ENCODE measurements around the gene RBAK. TPM values are rescaled to one million over a fixed set of nuclear protein-coding genes. Genes with fewer than 3 reads are reported as not detected.
"Not testable (repeated sequence)": the region's sequence is repeated elsewhere in the genome, so short reads cannot be mapped to it uniquely, and the experiment has no call there.

Gene RBAK
- total RNA-seq, 4 donors from 2014 or later, result 6.4 to 15.0 (median 9.6) TPM

GRCh38 chr7:5043661-5044060 is 2.0 kb upstream of the RBAK start:
- 90% methylated on average over 2 of the region's 2 CpGs for WGBS
- Histone ChIP-seq H3K4me1 (peaks cover 12% of the 10 kb centered on the region), H3K9me3 (no peaks in the 10 kb centered on the region), H3K27ac (no peak overlapping the region), H3K27me3 (no peaks in the 10 kb centered on the region), H3K4me3 (no peak overlapping the region), H3K36me3 (peaks cover 2% of the 10 kb centered on the region)
- no peak for DNase-seq (ENCODE audit: low spot score in 2 of 2)
- TF ChIP-seq CTCF (IDR thresholded peaks at IDR 0.05), result no peak
- no peak for TF ChIP-seq POLR2A (IDR thresholded peaks at IDR 0.05)
- no peak for TF ChIP-seq EP300 (IDR thresholded peaks at IDR 0.05)
- no peak for TF ChIP-seq POLR2AphosphoS5 (IDR thresholded peaks at IDR 0.05)

GRCh38 chr7:5046397-5046732 is 705 bp downstream of the RBAK start:
- not testable (repeated sequence) for H3K27ac ChIP-seq; DNase-seq (ENCODE audit: low spot score in 2 of 2); H3K27me3 ChIP-seq; H3K9me3 ChIP-seq
- Histone ChIP-seq H3K4me1 (peaks cover 12% of the 10 kb centered on the region), H3K4me3 (peak overlapping the region; percentile 86), H3K36me3 (peaks cover 29% of the 10 kb centered on the region)
- WGBS, result under 1% methylated on average over 20 of the region's 20 CpGs

- H3K4me3 ChIP-seq; H3K27ac ChIP-seq; DNase-seq (ENCODE audit: low spot score in 2 of 2); H3K27me3 ChIP-seq; H3K9me3 ChIP-seq: not testable (repeated sequence)
- H3K36me3 ChIP-seq, result peaks cover 35% of the 10 kb centered on the region
- WGBS, result 97% methylated on average over 2 of the region's 2 CpGs
- peaks cover 12% of the 10 kb centered on the region for H3K4me1 ChIP-seq
These were observed 1.5 kb downstream of the RBAK start for GRCh38 chr7:5047127-5047526.

- Histone ChIP-seq H3K36me3 (peaks cover 66% of the 10 kb centered on the region), H3K27ac (no peak overlapping the region), H3K27me3 (no peaks in the 10 kb centered on the region), H3K4me1 (peaks cover 7% of the 10 kb centered on the region), H3K4me3 (no peak overlapping the region), H3K9me3 (peaks cover 13% of the 10 kb centered on the region)
- DNase-seq (ENCODE audit: low spot score in 2 of 2), result no peak
- 89% methylated on average over 2 of the region's 2 CpGs for WGBS
- no peak for TF ChIP-seq POLR2A (IDR thresholded peaks at IDR 0.05)
- no peak for TF ChIP-seq CTCF (IDR thresholded peaks at IDR 0.05)
- TF ChIP-seq POLR2AphosphoS5 (IDR thresholded peaks at IDR 0.05), result no peak
These were observed 5.0 kb downstream of the RBAK start for GRCh38 chr7:5050676-5051075.

GRCh38 chr7:5051731-5052130 is 6.1 kb downstream of the RBAK start:
- DNase-seq (ENCODE audit: low spot score in 2 of 2); H3K27me3 ChIP-seq; H3K27ac ChIP-seq; H3K4me3 ChIP-seq; H3K4me1 ChIP-seq: not testable (repeated sequence)
- H3K9me3 ChIP-seq, result peaks cover 13% of the 10 kb centered on the region
- peaks cover 75% of the 10 kb centered on the region for H3K36me3 ChIP-seq

GRCh38 chr7:5053175-5053574 is 7.5 kb downstream of the RBAK start:
- DNase-seq (ENCODE audit: low spot score in 2 of 2), result no peak
- Histone ChIP-seq H3K4me1 (no peaks in the 10 kb centered on the region), H3K27me3 (no peaks in the 10 kb centered on the region), H3K4me3 (no peak overlapping the region), H3K27ac (no peak overlapping the region), H3K36me3 (peaks cover 90% of the 10 kb centered on the region), H3K9me3 (peaks cover 13% of the 10 kb centered on the region)
- WGBS, result 100% methylated on average over 1 of the region's 1 CpG
- TF ChIP-seq EP300 (IDR thresholded peaks at IDR 0.05) (no peak), POLR2AphosphoS5 (IDR thresholded peaks at IDR 0.05) (no peak), CTCF (IDR thresholded peaks at IDR 0.05) (no peak), POLR2A (IDR thresholded peaks at IDR 0.05) (no peak)

- Histone ChIP-seq H3K9me3 (peaks cover 67% of the 10 kb centered on the region), H3K36me3 (peaks cover 65% of the 10 kb centered on the region), H3K27me3 (no peaks in the 10 kb centered on the region), H3K27ac (no peak overlapping the region), H3K4me1 (no peaks in the 10 kb centered on the region), H3K4me3 (no peak overlapping the region)
- DNase-seq (ENCODE audit: low spot score in 2 of 2), result no peak
- 96% methylated on average over 2 of the region's 2 CpGs for WGBS
- TF ChIP-seq POLR2AphosphoS5 (IDR thresholded peaks at IDR 0.05) (no peak), CTCF (IDR thresholded peaks at IDR 0.05) (no peak), POLR2A (IDR thresholded peaks at IDR 0.05) (no peak), EP300 (IDR thresholded peaks at IDR 0.05) (no peak)
These were observed 18.0 kb downstream of the RBAK start for GRCh38 chr7:5063698-5064097.

Data from suprapubic skin (tissue), 4 donors.